GM23338 (cell line): ENCODE results near the gene GNA15. TPM values are rescaled to one million over a fixed set of nuclear protein-coding genes. Genes with fewer than 3 reads are reported as not detected.

ENCODE experiments used
- ATAC-seq: fragments of 200-7000 bp; cut with Tn5 transposase; 3 replicates; pipeline ENCODE4 v1.9.1; 2020
- DNase-seq: peaks from one replicate; pipeline ENCODE4 v3.0.0-alpha.2; 2015; ENCODE audit warnings: low spot score
- H2AFZ ChIP-seq: fragments of 200-600 bp; sonication (generic); 2 replicates; pipeline ENCODE4 v1.8.0; 2016; ENCODE audit warnings: antibody characterized with exemption, mild to moderate bottlenecking, moderate library complexity
- H3F3A ChIP-seq: fragments of 200-600 bp; sonication (generic); replicated peaks from 2 replicates; pipeline ENCODE4 v1.8.0; 2017; ENCODE audit warnings: antibody characterized with exemption, mixed run types, low read depth
- H3K27ac ChIP-seq: fragments of 200-600 bp; sonication (generic); 2 replicates; pipeline ENCODE4 v1.6.1; 2016; ENCODE audit warnings: low read depth
- H3K27me3 ChIP-seq: fragments of 200-600 bp; sonication (generic); 2 replicates; pipeline ENCODE4 v1.8.0; 2016; ENCODE audit warnings: mild to moderate bottlenecking, mixed run types, moderate library complexity; ENCODE audit not compliant: insufficient read depth
- H3K36me3 ChIP-seq: fragments of 200-600 bp; sonication (generic); 2 replicates; pipeline ENCODE4 v1.8.0; 2016; ENCODE audit warnings: mild to moderate bottlenecking; ENCODE audit not compliant: insufficient read depth
- H3K4me1 ChIP-seq: fragments of 200-600 bp; sonication (generic); 2 replicates; pipeline ENCODE4 v1.8.0; 2016; ENCODE audit warnings: mild to moderate bottlenecking, moderate library complexity; ENCODE audit not compliant: insufficient read depth
- H3K4me2 ChIP-seq: fragments of 200-600 bp; sonication (generic); 2 replicates; pipeline ENCODE4 v1.7.1; 2017; ENCODE audit warnings: mixed run types
- H3K4me3 ChIP-seq: fragments of 200-600 bp; sonication (generic); 2 replicates; pipeline ENCODE4 v1.6.1; 2016; ENCODE audit warnings: mixed run types
- H3K79me2 ChIP-seq: fragments of 200-600 bp; sonication (generic); replicated peaks from 2 replicates; pipeline ENCODE4 v1.8.0; 2017; ENCODE audit warnings: mild to moderate bottlenecking; ENCODE audit not compliant: insufficient read depth
- H3K9me2 ChIP-seq: fragments of 200-600 bp; sonication (generic); 2 replicates; pipeline ENCODE4 v1.8.0; 2017; ENCODE audit not compliant: insufficient read depth
- H4K20me1 ChIP-seq: fragments of 200-600 bp; sonication (generic); replicated peaks from 2 replicates; pipeline ENCODE4 v1.8.0; 2017; ENCODE audit warnings: mild to moderate bottlenecking; ENCODE audit not compliant: insufficient read depth
- H3K27ac Mint-ChIP-seq: 2 replicates; pipeline ENCODE4 v1.8.0; 2020; ENCODE audit warnings: inconsistent platforms, mild to moderate bottlenecking, moderate library complexity, mixed read lengths
- H3K27me3 Mint-ChIP-seq: 3 replicates; pipeline ENCODE4 v1.8.0; 2022; ENCODE audit warnings: low read depth, mild to moderate bottlenecking, moderate library complexity, mixed read lengths, inconsistent platforms; ENCODE audit not compliant: insufficient read depth, poor library complexity
- H3K36me3 Mint-ChIP-seq: 3 replicates; pipeline ENCODE4 v1.8.0; 2021; ENCODE audit warnings: low read depth, mild to moderate bottlenecking, inconsistent platforms, moderate library complexity, mixed read lengths
- H3K4me1 Mint-ChIP-seq: 3 replicates; pipeline ENCODE4 v1.8.0; 2020; ENCODE audit warnings: mild to moderate bottlenecking, inconsistent platforms, mixed read lengths
- H3K4me3 Mint-ChIP-seq: 3 replicates; pipeline ENCODE4 v1.8.0; 2021; ENCODE audit warnings: moderate library complexity, mild to moderate bottlenecking, inconsistent platforms, mixed read lengths
- H3K9me3 Mint-ChIP-seq: 3 replicates; pipeline ENCODE4 v1.8.0; 2020; ENCODE audit warnings: moderate library complexity, mild to moderate bottlenecking, inconsistent platforms, mixed read lengths
- CREB1 ChIP-seq: fragments of 250-450 bp; sonication (Bioruptor Pico); IDR thresholded peaks from 2 replicates; pipeline ENCODE4 v1.5.0; 2020; ENCODE audit warnings: low read depth, mild to moderate bottlenecking, moderate library complexity
- EZH2 ChIP-seq: fragments of 200-600 bp; sonication (generic); IDR thresholded peaks from one replicate; pipeline ENCODE4 v1.8.0; 2017; ENCODE audit warnings: antibody characterized with exemption, mild to moderate bottlenecking, low read depth; ENCODE audit not compliant: unreplicated experiment
- EZH2phosphoT487 ChIP-seq: fragments of 200-600 bp; sonication (generic); IDR thresholded peaks from one replicate; pipeline ENCODE4 v1.8.1; 2018; ENCODE audit warnings: antibody characterized with exemption; ENCODE audit not compliant: unreplicated experiment
- JUNB ChIP-seq: IDR thresholded peaks from one replicate; pipeline ENCODE4 v1.6.1; 2016; ENCODE audit warnings: antibody characterized with exemption; ENCODE audit not compliant: unreplicated experiment
- NANOG ChIP-seq: IDR thresholded peaks from 2 replicates; pipeline ENCODE4 v1.6.1; 2016; ENCODE audit warnings: antibody characterized with exemption, borderline replicate concordance
- POLR2AphosphoS5 ChIP-seq: IDR thresholded peaks from 2 replicates; pipeline ENCODE4 v1.6.1; 2016; ENCODE audit warnings: antibody characterized with exemption, low read depth
- STAT1 ChIP-seq: IDR thresholded peaks from one replicate; pipeline ENCODE4 v1.6.1; 2016; ENCODE audit warnings: antibody characterized with exemption; ENCODE audit not compliant: unreplicated experiment
- ZNF114 ChIP-seq: fragments of 250-450 bp; sonication (Bioruptor Pico); IDR thresholded peaks from 2 replicates; pipeline ENCODE4 v1.5.0; 2020; ENCODE audit warnings: mild to moderate bottlenecking, moderate library complexity
- ZNF331 ChIP-seq: fragments of 250-450 bp; sonication (Bioruptor Pico); IDR thresholded peaks from 2 replicates; pipeline ENCODE4 v1.5.0; 2020; ENCODE audit warnings: low read depth, mild to moderate bottlenecking, moderate library complexity
- polyA plus RNA-seq: library from polyadenylated mRNA; unstranded; fragments of >200 nt; fragmentation: Nextera tagmentation; extraction: Ambion mirVana; gene quantifications from 2 replicates; pipeline ENCODE4 v1.2.1, GENCODE V29; 2016
- total RNA-seq: library from RNA; depleted of rRNA; stranded (reverse); fragments of >200 nt; shearing (Covaris generic); gene quantifications from 2 replicates; pipeline ENCODE4 v1.2.3, GENCODE V29; 2014
- TF ChIP-seq, protein P1 (sequence below): IDR thresholded peaks from one replicate; pipeline ENCODE4 v1.6.1; 2018; ENCODE audit warnings: antibody characterized with exemption; ENCODE audit not compliant: unreplicated experiment
- TF ChIP-seq, protein P2 (sequence below): IDR thresholded peaks from 2 replicates; pipeline ENCODE4 v1.6.1; 2016; ENCODE audit warnings: antibody characterized with exemption
- TF ChIP-seq, protein P3 (sequence below), 2 experiments: fragments of 200-600 bp in 1 of 2; sonication (generic) in 1 of 2; conservative IDR thresholded peaks; 2 replicates each; pipeline versions ENCODE4 v1.5.1 to v1.6.1; 2016 to 2017; ENCODE audit warnings: antibody characterized with exemption in 2 of 2, low read depth in 2 of 2, mild to moderate bottlenecking in 2 of 2, moderate library complexity in 1 of 2
- TF ChIP-seq, protein P4 (sequence below): fragments of 250-450 bp; sonication (Bioruptor Pico); IDR thresholded peaks from 2 replicates; pipeline ENCODE4 v1.5.0; 2020; ENCODE audit warnings: mild to moderate bottlenecking, moderate library complexity

GNA15 gene
- total and polyA plus RNA-seq, 2 experiments from 2014 or later: 0.14 to 0.31 TPM

DNA sequence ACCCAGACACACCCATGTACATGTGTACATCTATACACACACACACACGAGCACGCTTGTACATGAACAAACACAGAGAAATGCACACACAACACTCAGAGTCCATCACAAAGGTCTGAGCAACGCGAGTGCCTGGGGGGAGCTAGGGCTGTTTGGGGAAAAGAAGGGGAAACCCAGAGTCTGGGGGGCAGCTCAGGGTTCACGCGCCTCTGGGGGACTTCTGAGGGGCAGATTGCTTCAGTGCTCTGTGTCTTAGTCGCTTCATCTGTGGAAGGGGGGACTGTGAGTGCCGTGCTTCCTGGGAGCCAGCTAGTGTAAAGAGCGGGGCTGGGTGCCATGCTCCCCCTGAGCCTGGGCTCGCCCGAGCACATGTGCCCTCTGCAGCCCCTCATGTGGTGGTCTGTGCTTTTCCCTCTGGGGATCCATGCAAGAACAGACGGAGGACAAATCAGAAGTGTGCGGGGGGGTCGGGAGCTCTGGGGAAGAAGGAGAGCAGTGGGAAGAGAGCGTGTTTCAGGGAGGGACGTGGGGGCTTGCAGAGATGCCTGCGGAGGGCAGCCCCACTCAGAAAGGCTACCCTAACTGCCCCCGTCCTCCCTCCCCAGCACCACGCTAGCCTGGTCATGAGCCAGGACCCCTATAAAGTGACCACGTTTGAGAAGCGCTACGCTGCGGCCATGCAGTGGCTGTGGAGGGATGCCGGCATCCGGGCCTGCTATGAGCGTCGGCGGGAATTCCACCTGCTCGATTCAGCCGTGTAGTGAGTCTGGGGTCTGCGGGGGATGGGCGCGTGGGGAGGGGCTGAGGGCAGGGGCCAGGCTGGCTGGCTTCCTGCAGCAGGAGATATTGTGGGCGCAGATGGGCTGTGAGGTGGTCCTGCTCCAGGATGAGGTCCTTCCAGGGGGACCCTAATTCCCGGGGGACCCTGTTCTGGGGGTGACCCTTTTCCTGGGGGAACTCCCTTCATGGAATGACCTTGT lies 14.0 kb downstream of the GNA15 start:
- no peaks in the 10 kb centered on the region for H3K27me3 ChIP-seq
- Mint-ChIP-seq H3K27ac (no peak overlapping the region), H3K36me3 (no peaks in the 10 kb centered on the region), H3K9me3 (no peaks in the 10 kb centered on the region), H3K27me3 (no peaks in the 10 kb centered on the region), H3K4me1 (peaks cover 5% of the 10 kb centered on the region; the same call in 2 of the 3 replicates), H3K4me3 (no peak overlapping the region; the same call in 2 of the 3 replicates)
- no peaks in the 10 kb centered on the region for H3K79me2 ChIP-seq
- peak overlapping the region; percentile 78 for H2AFZ ChIP-seq
- DNase-seq (peak; percentile 49), ATAC-seq (peak; percentile 25; the same call in 2 of the 3 replicates)
- H3K9me2 ChIP-seq: peaks cover 8% of the 10 kb centered on the region; the same call in 1 of the 2 replicates
- H3F3A ChIP-seq: 0 out of 2 replicates have a peak, but pooled peaks cover 4% of the 10 kb centered on the region
- TF ChIP-seq CREB1 (CRISPR knock-in tag): no peak
- TF ChIP-seq POLR2AphosphoS5: no peak
- no peak for TF ChIP-seq NANOG
- TF ChIP-seq, protein P1, sequence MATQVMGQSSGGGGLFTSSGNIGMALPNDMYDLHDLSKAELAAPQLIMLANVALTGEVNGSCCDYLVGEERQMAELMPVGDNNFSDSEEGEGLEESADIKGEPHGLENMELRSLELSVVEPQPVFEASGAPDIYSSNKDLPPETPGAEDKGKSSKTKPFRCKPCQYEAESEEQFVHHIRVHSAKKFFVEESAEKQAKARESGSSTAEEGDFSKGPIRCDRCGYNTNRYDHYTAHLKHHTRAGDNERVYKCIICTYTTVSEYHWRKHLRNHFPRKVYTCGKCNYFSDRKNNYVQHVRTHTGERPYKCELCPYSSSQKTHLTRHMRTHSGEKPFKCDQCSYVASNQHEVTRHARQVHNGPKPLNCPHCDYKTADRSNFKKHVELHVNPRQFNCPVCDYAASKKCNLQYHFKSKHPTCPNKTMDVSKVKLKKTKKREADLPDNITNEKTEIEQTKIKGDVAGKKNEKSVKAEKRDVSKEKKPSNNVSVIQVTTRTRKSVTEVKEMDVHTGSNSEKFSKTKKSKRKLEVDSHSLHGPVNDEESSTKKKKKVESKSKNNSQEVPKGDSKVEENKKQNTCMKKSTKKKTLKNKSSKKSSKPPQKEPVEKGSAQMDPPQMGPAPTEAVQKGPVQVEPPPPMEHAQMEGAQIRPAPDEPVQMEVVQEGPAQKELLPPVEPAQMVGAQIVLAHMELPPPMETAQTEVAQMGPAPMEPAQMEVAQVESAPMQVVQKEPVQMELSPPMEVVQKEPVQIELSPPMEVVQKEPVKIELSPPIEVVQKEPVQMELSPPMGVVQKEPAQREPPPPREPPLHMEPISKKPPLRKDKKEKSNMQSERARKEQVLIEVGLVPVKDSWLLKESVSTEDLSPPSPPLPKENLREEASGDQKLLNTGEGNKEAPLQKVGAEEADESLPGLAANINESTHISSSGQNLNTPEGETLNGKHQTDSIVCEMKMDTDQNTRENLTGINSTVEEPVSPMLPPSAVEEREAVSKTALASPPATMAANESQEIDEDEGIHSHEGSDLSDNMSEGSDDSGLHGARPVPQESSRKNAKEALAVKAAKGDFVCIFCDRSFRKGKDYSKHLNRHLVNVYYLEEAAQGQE: no peak
- TF ChIP-seq, protein P2, sequence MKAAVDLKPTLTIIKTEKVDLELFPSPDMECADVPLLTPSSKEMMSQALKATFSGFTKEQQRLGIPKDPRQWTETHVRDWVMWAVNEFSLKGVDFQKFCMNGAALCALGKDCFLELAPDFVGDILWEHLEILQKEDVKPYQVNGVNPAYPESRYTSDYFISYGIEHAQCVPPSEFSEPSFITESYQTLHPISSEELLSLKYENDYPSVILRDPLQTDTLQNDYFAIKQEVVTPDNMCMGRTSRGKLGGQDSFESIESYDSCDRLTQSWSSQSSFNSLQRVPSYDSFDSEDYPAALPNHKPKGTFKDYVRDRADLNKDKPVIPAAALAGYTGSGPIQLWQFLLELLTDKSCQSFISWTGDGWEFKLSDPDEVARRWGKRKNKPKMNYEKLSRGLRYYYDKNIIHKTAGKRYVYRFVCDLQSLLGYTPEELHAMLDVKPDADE: no peak
- no peak for TF ChIP-seq EZH2phosphoT487
- TF ChIP-seq ZNF331: no peak
- TF ChIP-seq ZNF114 (CRISPR knock-in tag): no peak
- TF ChIP-seq, protein P3, sequence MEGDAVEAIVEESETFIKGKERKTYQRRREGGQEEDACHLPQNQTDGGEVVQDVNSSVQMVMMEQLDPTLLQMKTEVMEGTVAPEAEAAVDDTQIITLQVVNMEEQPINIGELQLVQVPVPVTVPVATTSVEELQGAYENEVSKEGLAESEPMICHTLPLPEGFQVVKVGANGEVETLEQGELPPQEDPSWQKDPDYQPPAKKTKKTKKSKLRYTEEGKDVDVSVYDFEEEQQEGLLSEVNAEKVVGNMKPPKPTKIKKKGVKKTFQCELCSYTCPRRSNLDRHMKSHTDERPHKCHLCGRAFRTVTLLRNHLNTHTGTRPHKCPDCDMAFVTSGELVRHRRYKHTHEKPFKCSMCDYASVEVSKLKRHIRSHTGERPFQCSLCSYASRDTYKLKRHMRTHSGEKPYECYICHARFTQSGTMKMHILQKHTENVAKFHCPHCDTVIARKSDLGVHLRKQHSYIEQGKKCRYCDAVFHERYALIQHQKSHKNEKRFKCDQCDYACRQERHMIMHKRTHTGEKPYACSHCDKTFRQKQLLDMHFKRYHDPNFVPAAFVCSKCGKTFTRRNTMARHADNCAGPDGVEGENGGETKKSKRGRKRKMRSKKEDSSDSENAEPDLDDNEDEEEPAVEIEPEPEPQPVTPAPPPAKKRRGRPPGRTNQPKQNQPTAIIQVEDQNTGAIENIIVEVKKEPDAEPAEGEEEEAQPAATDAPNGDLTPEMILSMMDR (conservative IDR thresholded peaks at IDR 0.05; ENCODE audit: low read depth in 2 of 2): no peak
- TF ChIP-seq STAT1: no peak
- TF ChIP-seq, protein P4, sequence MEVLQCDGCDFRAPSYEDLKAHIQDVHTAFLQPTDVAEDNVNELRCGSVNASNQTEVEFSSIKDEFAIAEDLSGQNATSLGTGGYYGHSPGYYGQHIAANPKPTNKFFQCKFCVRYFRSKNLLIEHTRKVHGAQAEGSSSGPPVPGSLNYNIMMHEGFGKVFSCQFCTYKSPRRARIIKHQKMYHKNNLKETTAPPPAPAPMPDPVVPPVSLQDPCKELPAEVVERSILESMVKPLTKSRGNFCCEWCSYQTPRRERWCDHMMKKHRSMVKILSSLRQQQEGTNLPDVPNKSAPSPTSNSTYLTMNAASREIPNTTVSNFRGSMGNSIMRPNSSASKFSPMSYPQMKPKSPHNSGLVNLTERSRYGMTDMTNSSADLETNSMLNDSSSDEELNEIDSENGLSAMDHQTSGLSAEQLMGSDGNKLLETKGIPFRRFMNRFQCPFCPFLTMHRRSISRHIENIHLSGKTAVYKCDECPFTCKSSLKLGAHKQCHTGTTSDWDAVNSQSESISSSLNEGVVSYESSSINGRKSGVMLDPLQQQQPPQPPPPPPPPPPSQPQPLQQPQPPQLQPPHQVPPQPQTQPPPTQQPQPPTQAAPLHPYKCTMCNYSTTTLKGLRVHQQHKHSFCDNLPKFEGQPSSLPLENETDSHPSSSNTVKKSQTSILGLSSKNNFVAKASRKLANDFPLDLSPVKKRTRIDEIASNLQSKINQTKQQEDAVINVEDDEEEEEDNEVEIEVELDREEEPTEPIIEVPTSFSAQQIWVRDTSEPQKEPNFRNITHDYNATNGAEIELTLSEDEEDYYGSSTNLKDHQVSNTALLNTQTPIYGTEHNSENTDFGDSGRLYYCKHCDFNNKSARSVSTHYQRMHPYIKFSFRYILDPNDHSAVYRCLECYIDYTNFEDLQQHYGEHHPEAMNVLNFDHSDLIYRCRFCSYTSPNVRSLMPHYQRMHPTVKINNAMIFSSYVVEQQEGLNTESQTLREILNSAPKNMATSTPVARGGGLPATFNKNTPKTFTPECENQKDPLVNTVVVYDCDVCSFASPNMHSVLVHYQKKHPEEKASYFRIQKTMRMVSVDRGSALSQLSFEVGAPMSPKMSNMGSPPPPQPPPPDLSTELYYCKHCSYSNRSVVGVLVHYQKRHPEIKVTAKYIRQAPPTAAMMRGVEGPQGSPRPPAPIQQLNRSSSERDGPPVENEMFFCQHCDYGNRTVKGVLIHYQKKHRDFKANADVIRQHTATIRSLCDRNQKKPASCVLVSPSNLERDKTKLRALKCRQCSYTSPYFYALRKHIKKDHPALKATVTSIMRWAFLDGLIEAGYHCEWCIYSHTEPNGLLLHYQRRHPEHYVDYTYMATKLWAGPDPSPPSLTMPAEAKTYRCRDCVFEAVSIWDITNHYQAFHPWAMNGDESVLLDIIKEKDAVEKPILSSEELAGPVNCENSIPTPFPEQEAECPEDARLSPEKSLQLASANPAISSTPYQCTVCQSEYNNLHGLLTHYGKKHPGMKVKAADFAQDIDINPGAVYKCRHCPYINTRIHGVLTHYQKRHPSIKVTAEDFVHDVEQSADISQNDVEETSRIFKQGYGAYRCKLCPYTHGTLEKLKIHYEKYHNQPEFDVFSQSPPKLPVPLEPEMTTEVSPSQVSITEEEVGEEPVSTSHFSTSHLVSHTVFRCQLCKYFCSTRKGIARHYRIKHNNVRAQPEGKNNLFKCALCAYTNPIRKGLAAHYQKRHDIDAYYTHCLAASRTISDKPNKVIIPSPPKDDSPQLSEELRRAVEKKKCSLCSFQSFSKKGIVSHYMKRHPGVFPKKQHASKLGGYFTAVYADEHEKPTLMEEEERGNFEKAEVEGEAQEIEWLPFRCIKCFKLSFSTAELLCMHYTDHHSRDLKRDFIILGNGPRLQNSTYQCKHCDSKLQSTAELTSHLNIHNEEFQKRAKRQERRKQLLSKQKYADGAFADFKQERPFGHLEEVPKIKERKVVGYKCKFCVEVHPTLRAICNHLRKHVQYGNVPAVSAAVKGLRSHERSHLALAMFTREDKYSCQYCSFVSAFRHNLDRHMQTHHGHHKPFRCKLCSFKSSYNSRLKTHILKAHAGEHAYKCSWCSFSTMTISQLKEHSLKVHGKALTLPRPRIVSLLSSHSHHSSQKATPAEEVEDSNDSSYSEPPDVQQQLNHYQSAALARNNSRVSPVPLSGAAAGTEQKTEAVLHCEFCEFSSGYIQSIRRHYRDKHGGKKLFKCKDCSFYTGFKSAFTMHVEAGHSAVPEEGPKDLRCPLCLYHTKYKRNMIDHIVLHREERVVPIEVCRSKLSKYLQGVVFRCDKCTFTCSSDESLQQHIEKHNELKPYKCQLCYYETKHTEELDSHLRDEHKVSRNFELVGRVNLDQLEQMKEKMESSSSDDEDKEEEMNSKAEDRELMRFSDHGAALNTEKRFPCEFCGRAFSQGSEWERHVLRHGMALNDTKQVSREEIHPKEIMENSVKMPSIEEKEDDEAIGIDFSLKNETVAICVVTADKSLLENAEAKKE (CRISPR knock-in tag): no peak
- TF ChIP-seq JUNB: no peak
- TF ChIP-seq EZH2: no peak
- no peaks in the 10 kb centered on the region for H3K36me3 ChIP-seq
- no peaks in the 10 kb centered on the region for H4K20me1 ChIP-seq
- H3K27ac ChIP-seq: no peak overlapping the region
- H3K4me3 ChIP-seq: no peak overlapping the region
- no peaks in the 10 kb centered on the region for H3K4me1 ChIP-seq
- H3K4me2 ChIP-seq: no peak overlapping the region
